ENCODE results near the gene RYR2. TPM values are rescaled to one million over a fixed set of nuclear protein-coding genes. Genes with fewer than 3 reads are reported as not detected.

The RYR2 gene
- total and polyA plus RNA-seq, 2 of the 8 experiments (the other 6 are each of a cell fraction or from before 2014, with no cell fraction given), result 1.3 to 4.4 TPM

DNA sequence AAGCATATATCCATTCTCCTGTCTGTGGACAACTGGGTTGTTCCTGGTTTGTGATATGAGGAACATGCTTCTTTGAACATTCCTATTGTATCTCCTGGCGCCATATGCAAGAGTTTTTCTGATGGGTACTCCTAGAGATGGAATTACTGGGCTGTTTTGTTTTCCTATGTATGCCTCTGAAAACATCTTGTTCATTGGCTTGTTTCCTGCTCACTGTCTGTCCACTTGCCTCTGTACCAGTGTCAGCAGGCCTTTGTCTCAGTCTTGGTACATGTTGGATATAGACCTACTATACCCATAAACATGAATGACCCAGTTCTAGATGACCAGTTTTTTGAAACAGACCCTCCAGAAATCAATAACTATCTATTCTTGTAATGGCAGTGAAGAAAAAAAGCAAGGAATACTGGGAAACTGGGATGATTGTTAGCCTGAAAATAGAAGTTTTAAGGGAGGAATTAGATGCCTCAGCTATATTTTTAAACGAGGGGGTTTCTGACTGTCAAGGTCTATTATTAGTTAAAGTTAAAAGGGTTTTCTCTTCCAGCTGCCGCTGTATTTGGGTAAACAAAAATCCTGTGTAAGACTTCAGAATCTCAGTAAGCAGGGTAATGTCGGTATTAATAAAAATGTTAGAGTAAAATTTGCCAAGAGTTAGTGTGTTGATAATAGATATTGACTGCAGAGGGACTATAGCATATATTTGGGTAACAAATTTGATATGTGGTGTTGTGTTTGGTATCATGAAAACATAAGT, 103.6 kb downstream of the RYR2 start (continued):
- TF ChIP-seq KDM1A (IDR thresholded peaks at IDR 0.05; ENCODE audit: borderline replicate concordance, low read length), result no peak
- TF ChIP-seq CTBP2 (IDR thresholded peaks at IDR 0.05; ENCODE audit: borderline replicate concordance, insufficient read depth, insufficient read length, low read length), result no peak
- TF ChIP-seq RXRA (IDR thresholded peaks at IDR 0.05; ENCODE audit: insufficient read depth, low read depth, low read length), result no peak
- TF ChIP-seq, protein P1, sequence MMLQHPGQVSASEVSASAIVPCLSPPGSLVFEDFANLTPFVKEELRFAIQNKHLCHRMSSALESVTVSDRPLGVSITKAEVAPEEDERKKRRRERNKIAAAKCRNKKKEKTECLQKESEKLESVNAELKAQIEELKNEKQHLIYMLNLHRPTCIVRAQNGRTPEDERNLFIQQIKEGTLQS (IDR thresholded peaks at IDR 0.05; ENCODE audit: insufficient read depth, low read depth, low read length), result no peak
- TF ChIP-seq POLR2A (IDR thresholded peaks at IDR 0.05; ENCODE audit: control extremely low read depth in 1 of 2, low read depth in 2 of 2, low read length in 2 of 2), result no peak
- no peak for TF ChIP-seq KDM4A (IDR thresholded peaks at IDR 0.05; ENCODE audit: low read depth, low read length, severe bottlenecking)
- TF ChIP-seq BRCA1 (IDR thresholded peaks at IDR 0.05; ENCODE audit: low read depth, low read length), result no peak
- no peak for TF ChIP-seq YY1 (IDR thresholded peaks at IDR 0.05; ENCODE audit: low read depth, low read length)
